ENCODE results near the gene MTG1.
A peak's percentile ranks its signal among the peaks of the same experiment; 100 is the strongest.
"Not testable (repeated sequence)": the region's sequence is repeated elsewhere in the genome, so short reads cannot be mapped to it uniquely, and the experiment has no call there.

The MTG1 gene

DNA sequence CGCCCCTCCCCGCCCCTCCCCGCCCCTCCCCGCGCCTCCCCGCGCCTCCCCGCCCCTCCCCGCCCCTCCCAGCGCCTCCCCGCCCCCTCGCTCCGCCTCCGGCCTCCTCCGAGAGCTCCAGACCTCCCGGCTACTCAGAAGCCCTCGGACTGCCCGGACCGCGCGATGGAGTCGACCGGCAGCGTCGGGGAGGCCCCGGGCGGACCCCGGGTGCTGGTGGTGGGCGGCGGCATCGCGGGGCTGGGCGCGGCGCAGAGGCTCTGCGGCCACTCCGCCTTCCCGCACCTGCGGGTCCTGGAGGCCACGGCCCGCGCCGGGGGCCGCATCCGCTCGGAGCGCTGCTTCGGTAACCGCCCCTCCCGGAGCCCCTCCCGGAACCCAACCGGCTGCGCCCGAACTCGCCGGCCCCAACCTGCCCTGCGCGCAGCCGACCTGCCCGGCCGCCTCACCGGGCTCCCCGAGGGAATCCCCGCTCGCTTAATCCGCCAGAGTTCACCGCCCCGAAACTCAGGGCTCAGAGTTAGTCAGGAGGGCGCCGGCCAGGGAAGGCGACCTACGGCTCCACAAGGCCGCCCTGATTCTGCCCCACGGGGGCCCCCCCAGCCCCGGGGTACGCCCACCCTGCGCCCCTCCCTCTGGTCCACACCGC, 14.7 kb upstream of the MTG1 start, which contains the start of gene PAOX:
Gene PAOX, plus strand, starts transcription at position 111 of the 649 bp plus-strand sequence. Its CDS starts 55 bp downstream, at position 166.
- DNase-seq = no peak

DNA sequence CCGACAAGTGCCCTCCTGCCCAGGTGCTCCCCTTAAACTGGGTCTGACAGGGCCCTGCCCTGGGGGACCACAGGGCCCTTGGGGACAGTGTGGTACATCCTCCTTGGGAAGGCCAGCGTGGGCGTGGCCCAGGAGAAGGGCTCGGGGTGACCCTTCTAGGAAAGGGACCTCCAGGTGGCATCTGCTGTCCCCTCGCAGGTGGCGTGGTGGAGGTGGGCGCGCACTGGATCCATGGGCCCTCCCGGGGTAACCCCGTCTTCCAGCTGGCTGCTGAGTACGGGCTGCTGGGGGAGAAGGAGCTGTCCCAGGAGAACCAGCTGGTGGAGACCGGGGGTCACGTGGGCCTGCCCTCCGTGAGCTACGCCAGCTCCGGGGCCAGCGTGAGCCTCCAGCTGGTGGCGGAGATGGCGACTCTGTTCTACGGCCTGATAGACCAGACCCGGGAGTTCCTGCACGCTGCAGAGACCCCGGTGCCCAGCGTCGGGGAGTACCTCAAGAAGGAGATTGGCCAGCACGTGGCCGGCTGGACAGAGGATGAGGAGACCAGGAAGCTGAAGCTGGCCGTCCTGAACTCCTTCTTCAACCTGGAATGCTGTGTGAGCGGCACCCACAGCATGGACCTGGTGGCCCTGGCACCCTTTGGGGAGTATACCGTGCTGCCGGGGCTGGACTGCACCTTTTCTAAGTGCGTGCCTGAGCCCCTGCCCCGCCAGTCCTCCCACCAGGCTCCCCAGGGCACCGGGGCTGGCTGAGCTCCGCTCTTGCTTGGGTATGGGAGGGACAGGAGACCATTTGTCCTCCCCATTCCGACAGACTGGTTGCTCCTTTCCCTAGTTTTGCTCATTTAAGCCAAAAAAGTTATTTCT, 13.9 kb upstream of the MTG1 start:
- no peak for DNase-seq

DNA sequence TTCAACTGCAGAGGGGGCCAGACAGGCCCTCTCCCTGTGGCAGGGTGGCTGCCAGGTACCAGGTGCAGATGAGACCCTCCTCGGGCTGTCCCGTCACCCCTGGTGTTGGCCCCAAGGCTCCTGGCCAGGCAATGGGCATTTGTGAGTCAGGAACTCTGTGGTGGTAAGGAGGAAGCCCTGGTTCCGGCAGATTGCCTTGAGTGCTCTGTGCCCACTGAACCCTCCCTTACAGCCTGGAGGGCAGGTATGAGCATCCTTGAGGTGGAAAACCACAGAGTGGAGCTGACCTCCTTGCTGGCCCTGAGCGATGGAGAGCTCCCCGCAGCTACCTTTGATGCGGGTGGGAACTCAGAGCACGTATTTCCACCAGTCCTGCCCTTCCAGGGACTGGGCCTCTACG, 12.9 kb upstream of the MTG1 start:
- DNase-seq = no peak

DNA sequence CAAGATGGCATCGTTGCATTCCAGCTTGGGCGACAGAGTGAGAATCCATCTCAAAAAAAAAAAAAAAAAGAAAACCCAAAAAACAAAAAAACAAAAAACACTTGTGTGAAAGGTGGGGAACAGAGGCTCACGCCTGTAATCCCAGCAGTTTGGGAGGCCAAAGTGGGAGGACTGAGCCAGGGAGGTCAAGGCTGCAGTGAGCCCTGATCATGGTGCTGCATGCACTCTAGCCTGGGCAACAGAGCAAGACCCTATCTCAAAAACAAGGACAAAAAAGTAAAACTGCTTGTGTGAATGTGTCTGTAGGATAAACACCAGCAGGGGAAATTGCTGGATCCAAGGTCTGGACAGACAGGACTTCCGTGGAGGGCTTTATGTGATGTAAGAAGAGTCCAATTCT, 10.4 kb upstream of the MTG1 start:
- no peak for DNase-seq

DNA sequence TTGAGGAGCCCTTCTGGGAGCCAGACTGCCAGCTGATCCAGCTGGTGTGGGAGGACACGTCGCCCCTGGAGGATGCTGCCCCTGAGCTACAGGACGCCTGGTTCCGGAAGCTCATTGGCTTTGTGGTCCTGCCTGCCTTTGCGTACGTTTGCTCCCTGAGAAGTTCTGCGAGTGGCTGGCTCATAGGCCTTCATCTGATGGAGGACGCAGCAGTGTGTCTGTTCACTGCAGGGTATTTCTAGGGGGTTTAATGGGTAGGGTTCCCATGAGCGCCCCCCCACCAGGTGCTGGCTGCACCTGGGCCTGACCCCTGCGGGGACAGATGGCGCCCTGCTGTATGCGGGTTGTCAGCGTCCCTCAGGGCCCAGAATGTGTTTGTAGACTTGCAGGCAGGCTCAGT, 9.9 kb upstream of the MTG1 start:
- DNase-seq = no peak

DNA sequence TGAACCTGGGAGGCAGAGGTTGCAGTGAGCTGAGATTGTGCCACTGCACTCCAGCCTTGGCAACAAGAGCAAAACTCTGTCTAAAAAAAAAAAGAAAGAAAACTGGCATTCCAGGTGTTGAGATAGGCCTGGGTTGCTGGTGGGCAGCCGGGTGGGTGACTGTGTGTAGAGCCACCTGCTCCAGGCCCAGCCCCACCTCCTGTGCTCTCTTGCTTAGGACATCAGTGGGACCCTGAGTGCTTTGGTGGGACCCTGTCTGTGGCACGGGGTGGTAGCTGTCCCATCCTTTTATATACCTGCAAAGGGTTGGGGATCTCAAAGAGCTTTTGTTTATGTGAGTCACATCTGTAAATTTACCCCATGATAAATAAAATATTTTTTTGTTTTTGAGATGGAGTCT, 8.7 kb upstream of the MTG1 start:
- DNase-seq = no peak

DNA sequence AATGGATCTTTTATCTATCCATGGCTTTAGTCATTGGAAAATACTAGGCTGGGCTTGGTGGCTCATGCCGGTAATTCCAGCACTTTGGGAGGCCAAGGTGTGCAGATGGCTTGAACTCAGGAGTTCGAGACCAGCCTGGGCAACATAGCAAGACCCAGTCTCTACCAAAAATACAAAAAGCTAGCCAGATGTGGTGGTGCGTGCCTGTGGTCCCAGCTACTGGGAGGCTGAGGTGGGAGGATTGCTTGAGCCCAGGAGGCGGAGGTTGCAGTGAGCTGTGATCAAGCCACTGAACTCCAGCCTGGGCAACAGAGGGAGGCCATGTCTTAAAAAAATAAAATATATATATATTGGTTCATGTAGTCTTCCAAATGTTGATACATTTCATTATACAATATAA, 7.0 kb upstream of the MTG1 start:
- not testable (repeated sequence) for DNase-seq

DNA sequence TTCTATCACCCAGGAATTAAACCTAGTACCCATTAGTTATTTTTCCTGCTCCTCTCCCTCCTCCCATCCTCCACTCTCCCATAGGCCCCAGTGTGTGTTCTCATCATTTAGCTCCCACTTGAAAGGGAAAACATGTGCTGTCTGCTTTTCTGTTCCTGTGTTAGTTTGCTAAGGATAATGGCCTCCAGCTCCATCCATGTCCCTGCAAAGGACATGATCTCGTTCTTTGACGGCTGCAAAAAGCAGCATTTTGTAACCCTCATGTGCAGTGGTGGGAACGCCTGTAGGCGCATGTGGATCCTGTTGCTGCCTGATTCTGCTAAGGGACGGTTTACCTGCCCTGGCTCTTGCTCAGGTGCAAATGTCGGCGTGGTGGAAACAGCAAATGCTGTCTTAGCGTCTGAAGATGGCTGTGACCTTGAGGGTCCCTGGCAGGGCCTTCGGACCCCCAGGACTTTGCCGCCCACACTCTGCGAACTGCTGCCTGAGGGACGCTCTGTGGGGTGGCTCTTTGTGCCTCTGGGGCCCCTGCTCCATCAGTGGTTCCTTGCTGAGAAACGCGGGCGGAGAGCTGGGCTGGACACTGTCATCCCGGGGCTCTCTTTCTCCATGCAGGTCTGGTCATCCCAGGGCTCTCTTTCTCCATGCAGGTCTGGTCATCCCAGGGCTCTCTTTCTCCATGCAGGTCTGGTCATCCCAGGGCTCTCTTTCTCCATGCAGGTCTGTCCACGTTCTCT, 5.6 kb upstream of the MTG1 start:
- DNase-seq = no peak

DNA sequence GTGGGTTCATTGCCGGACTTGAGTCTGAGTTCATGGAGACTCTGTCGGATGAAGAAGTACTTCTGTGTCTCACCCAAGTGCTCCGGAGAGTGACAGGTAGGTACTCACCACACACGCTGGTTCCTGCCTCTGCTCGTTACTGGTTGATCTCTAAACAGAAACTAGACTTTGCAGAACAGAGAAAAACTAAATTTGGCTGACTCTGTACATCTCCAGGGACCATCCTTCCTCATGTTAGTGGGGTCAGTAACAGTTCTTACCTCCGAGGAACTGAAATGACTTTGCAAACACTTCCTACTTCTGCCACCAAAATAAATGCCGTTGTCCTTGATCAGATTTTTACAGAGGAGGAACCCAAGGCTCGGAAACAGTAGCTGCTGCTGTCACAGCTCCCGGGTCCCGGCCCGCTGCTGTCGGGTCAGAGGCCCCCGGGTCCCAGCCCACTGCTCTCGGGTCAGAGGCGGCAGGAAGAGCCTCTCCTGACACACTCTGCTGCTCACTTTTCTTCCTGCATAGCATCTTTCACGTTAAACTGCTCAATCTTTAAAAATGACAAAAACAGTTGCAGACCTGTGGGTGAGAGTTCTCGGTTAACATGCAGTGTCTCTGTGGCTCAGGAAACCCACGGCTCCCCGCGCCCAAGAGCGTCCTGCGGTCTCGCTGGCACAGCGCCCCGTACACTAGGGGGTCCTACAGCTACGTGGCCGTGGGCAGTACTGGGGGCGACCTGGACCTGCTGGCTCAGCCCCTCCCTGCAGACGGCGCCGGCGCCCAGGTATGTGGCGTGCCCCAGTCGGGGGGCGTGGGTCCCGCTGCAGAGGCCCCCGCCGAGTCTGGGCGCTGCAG, 4.8 kb upstream of the MTG1 start:
- peak; percentile 41 for DNase-seq

DNA sequence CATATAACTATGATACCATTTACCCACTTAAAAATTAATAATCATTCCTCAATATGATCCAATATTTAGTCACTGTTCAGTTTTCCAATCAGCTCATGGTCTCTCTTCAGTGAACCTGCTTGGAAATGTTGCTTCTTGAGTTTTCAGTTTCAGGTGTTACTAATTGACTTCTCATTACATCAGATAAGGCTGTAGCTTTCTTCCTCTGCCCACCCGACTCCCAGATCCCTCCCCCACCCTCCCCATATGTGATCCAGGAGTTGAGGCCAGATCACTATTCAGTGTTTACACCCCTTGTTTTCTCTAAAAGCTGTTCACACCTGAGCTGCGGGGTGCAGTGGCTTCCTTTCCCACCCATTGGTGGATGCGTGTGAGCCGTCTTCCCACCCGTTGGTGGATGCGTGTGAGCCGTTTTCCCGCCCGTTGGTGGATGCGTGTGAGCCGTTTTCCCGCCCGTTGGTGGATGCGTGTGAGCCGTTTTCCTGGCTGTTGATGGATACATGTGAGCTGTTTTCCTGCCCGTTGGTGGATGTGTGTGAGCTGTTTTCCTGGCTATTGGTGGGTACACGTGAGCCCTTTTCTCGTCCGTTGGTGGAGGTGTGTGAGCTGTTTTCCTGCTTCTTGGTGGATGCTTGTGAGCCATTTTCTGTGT, 3.2 kb upstream of the MTG1 start:
- DNase-seq = no peak

DNA sequence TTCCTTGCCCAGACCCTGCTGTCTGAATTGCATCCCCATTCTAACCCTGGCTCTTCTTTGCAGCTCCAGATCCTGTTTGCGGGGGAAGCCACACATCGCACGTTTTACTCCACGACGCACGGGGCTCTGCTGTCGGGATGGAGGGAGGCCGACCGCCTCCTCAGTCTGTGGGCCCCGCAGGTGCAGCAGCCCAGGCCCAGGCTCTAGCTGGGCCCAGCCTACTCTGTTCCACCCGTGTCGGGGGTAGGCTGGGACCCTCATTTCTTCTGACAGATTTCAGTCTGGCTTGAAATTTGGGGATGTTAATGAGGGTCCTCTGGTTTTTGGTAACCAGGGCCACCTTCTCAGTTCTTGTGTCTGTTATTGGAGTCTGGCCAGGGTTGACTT, 2.7 kb upstream of the MTG1 start:
- no peak for DNase-seq

DNA sequence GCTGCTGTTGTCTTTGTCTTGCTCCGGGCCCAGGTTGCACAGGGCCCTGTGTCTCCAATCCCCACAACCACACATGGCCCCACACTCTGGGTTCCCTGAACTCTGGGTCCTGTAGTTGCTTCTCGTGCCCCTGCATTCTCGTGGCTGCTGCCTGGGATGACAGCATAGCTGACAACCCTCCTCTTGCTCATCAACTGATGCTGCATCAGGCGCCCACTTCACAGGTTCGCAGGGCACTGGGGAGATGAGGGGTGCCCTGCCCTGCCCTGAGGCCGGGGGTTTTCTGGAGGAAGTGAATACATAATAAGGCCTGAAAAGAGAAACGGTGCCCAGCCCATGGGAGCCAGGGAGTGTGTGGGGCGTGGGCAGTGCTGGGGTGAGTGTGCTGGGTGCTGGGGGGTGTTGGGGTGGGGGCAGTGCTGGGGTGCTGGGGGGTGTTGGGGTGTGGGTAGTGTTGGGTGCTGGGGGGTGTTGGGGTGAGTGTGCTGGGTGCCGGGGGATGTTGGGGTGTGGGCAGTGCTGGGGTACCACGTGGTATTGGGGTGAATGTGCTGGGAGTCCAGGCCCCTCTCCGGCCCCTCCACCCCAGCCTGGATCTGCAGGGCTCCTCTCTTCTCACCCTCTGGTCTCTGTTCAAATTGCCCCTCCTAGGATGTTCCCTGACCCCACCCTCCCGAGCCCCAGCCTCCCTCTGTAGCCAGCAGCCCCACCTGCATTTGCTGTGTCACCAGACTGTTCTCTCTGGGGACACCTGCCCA, 2.0 kb upstream of the MTG1 start:
- DNase-seq = no peak

DNA sequence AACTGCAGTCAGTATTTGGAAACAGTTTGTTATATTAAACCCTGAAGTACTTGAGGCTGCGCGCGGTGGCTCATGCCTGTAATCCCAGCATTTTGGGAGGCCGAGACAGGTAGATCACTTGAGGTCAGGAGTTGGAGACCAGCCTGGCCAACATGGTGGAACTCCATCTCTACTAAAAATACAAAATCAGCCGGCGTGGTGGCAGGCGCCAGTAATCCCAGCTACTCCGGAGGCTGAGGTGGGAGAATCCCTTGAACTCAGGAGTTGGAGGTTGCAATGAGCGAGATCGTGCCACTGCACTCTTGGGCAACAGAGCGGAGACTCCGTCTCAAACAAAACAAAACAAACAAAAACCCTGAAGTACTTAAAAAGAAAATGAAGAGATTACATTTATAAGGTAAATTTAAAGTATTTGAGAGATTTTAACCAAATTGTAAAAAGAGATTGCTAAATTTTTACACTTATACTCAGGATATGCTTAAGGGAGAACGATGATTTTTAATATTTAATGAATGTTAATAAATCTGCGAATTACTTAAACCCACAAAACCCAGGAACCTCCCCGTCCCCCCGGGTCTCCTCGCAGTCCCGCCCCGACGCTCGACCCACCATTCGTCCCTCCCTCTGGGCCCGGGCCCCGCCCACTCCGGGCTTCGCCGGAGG, 425 bp upstream of the MTG1 start:
- DNase-seq = no peak

DNA sequence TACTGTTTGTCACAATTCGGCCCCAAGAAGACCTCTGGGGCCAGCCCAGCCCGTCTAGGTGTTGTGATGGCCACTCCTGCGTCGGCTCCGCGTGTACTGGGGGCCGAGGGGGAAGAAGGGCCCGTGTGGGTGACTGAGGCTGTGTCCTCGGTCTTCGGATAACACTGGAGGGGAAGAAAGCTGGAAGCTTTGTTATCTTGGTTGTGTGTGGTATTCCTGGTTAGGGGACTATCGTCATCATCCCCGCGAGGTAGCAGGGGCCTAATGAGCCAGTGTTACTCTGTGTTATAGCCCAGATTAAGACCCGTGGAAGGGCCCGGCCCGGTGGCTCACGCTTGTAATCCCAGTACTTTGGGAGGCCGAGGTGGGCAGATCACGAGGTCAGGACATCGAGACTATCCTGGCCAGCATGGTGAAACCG, 854 bp downstream of the MTG1 start:
- DNase-seq = no peak

DNA sequence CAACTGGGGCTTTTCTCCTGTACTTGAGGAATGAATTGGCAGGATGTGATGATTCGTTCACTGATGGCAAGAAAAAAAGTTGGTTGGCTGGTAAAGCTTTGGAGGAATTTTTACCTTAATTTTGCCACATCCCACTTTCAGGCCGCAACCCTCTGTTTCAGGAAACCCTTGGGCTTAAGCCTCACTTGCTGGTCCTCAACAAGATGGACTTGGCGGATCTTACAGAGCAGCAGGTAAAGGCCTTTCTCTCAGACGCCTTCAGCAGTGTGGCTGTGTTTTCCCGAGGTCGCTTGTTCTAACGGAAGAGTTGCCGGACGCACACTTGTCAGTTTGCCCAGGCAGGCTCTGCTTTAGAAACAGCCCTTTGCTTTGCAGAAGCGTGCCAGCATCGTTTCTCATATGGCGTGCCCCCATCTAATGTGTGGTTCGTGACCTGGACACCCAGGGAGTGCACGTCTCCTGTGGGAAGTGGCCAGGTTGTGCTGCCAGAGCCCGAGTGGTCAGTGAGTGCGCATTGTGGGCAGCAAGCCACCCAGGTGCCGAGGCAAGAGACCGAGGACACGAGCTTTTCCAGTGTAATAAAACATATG, 2.2 kb downstream of the MTG1 start:
- DNase-seq = no peak

DNA sequence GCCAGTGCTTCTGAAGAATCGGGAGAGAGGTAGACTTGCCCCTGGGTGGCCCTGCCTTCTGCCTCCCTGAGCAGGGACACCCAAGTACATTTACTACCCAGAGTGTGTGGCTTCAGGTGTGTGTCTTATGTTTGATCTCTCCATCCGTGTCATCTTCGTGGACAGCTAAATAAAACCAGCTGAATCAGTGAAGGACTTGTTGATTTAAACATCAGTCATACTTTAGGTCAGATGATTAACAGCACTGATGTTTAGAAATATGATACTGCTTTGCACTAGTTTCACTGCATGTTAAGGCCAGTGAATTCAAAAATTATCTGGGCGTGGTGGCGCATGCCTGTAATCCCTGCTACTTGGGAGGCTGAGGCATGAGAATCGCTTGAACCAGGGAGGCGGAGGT, 4.0 kb downstream of the MTG1 start:
- DNase-seq = no peak

DNA sequence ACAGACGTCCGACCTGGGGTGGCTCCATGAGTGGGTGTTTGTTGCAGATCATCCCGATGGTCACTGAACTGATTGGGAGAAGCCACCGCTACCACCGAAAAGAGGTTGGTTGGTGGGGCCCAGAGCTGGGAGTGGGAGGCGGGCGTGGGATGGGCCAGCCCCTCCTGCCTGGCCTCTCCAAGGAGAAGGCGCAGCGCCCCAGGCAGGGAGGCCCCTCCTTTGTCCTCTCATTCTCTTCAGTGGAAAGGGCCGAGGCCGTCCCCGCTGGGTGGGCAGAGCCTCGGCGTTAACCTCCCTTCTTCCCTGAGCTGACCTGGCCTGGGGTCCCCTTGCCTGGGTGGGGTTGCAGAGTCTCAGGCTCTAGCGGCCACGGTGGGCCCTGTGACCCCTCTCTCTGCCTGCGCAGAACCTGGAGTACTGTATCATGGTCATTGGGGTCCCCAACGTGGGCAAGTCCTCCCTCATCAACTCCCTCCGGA, 5.2 kb downstream of the MTG1 start:
- no peak for DNase-seq

DNA sequence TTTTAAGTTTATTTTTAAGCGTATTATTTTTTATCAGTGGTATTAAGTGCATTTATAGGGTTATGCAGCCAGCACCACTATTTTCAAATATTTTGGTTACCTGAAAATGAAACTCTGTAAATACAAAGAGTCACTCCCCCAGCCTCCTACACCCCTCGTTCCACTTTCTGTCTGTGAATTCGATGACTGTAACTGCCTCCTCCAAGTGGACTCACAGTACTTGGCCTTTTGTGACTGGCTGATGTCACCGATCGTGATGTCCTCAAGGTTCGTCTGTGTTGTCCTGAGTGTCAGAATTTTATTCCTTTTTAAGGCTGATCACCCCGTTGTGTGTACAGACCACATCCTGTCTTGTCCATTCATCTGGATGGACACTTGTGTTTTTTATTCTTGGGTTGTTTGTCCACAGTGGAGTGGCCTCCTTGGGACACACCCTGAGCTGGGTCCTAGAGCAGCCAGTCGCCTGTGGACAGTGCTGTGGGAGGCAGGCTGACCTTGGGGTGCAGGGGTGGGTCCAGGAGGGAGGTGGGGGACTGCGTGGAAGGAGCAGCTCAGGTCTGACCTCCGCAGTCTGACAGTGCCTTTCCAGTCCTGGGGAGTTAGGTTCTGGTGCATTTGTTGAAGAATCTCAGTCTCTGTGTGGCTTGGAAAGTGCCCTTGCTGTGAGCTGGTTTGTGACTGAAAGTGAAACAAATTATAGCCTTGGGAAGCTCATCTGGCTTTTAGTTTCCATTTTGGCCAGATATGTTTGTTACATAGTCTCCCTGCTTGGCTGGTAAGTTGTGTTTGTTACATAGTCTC, 6.9 kb downstream of the MTG1 start:
- no peak for DNase-seq

DNA sequence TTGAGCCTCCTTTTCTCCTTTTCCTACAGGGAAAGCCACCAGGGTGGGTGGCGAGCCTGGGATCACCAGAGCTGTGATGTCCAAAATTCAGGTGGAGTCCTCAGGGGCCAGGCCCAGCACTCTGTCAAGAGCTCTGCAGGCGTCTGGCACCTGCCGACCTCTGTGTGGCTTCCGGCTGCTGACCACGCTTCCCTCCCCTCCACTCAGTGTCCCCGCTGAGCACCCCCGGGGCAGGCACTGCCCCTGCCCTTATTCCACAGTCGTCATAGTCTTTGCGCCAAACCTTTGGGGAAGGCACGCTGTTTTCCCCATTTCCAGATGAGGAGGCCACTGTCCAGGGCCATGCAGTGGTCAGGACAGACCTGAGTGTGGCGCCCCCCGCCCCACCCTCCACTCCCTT, 7.5 kb downstream of the MTG1 start:
- no peak for DNase-seq
